SH-SY5Y (cell line): ENCODE measurements around the gene THRB.

Experiments used
- GATA2 ChIP-seq: IDR thresholded peaks from 2 replicates; pipeline ENCODE4 v1.6.1; 2011; ENCODE audit warnings: mild to moderate bottlenecking, low read depth, low read length
- GATA3 ChIP-seq: IDR thresholded peaks from 2 replicates; pipeline ENCODE4 v1.6.1; 2011; ENCODE audit warnings: low read depth, mild to moderate bottlenecking, low read length, moderate library complexity

The THRB gene

DNA sequence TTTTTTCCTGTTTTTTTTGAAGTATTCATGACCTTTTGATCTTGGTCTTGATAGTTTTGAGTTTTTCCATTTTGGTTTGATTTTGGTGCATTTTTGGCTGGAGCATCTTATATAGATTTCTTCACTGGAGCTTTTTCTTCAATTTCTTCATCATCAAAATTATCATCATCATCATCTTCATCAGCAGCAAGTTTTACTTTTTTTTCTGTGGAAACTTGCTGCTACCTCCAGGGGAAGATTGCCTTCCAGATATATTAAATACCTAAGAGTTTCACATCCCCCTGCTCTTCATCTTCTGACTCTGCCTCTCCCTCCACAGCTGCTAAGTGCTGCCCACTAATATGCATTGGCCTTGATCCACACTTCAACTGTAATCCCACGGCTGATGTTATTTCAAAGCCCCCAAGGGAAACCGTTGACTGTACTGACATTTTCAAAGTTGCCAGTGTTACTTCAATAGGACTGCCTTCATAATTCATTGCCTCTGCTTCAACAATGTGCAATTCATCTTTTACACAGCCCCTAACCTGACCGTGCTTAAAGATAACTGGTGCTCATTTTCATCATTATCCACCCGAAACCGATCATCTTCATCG, 397.9 kb downstream of the THRB start:
- TF ChIP-seq GATA3 = no peak
- no peak for TF ChIP-seq GATA2

DNA sequence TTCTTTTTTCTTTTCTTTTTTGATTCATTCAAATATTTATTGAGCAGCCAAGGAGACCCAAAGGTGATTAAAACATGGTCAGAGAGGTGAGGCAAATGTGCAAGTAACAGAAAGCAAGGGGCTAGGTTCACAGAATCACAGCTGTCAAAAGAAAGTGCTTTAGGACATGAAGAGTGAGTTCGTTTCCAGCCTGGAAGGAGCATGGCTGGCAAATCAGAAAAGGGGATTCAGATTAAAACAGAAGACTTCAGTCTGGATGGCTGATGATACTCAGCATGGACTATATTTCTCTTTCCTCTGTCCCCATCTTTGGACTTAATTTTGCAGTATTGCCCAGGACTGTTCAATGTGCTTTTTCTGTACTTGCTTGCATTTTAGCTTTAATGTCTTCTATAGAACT, 398.4 kb downstream of the THRB start:
- TF ChIP-seq GATA3 (no peak), GATA2 (no peak)

DNA sequence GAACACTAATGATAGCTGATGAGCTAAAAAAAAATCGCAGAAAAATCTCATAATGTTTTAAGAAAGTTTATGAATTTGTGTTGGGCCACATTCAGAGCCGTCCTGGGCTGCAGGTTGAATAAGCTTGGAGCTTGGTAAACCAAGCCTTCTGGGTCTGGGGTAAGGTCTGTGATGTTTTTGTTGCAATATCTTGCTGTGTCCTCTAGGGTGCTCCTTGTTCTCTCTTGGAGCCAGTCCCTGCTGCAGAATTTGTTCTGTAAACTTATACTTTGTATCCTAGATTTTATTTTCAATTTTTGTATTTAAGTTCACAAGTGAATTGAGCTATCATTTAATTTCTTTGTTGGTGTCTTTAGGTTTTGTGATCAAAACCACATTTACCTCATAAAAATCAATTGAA, 405.9 kb downstream of the THRB start:
- TF ChIP-seq GATA2 = no peak
- TF ChIP-seq GATA3 = no peak

DNA sequence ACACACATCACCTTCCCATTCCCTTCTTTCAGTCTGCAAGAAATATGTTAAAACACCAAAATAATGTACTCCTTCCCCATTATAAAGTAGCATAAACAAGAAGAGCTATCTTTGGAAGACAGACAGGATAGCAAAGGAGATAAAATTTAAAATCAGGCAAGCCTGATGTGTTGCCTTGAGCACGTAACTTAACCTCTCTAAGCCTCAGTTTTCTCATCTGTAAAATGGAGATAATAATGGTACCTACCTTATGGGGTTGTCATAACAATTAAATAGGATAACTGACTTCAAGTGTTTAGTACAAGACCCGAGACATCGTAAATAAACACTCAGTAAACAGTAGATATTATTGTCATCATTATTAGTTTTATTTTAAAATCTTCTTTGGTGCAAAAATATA, 407.2 kb downstream of the THRB start:
- TF ChIP-seq GATA3 (no peak), GATA2 (no peak)

DNA sequence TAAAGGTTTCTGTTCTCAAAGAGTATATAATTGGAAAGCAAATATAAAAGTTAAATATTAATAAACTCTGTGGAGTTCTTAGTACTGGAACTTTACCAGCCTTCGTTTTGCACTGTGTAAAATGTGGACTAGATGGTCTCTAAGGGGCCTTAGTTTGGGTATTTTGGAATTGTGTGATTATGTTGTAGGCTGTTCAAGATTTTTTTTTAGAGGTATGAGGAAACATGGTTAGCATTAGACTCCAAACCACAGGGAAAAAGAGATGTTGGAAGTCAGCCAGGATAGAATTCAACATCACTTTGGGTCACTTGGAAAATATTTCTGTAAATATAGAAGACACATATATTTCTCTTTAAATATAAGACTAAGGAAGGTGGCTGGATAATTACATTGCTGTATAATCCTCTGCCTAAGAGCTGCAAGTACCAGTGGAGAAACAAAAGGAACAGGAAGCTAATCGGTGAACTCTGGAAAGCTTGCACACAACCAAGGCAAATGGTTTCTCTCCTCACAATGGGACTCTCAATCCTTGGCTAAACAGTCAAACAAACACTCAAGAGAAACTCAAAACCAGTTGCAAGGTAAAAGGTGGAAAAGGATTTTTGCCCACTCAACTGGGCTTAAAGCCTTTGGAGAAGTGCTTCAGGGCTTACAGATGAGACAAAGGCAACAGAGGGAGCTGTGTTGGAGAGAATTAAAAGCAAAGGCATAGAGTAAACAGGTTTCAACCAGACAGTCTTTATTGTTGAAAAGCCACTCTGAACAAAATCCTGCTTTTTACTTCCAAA, 407.8 kb downstream of the THRB start:
- TF ChIP-seq GATA2 (no peak), GATA3 (no peak)

DNA sequence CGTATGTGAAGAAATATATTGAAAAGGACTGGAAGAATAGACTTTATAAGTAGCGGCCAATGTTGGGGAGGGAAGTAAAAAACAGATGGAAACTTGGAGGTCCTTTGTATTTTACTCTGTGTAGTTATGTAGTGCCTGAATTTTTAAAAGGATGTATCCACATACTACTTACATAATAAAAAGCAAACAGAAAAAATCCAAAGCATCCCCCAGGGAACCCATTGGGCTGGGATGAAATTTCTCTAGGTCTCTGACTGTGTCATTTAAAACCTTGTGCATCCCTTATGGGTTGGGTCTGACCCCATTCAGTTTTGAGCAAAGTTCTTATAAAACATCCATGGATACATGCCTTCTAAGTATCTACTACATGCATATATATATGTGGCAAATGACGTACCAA, 408.4 kb downstream of the THRB start:
- TF ChIP-seq GATA2 (no peak), GATA3 (no peak)

DNA sequence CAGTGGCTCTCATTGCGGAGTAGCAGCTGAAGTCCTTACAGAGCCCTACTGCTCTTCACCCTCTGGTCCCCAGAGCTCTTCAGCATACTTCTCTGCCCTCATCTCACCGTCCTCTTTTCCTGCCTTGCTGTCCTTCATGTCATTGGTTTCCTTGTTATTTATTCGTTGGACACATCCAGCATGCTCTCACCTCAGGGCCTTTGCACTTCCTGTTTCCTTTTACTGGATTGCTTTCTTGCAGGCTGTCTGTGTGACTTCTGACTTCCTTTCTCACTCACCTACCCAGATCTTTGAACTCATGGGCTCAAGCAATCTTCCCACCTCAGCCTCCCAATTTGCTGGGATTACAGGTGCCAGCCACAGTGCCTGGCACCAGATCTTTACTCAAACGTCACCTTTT, 422.5 kb downstream of the THRB start:
- no peak for TF ChIP-seq GATA2

DNA sequence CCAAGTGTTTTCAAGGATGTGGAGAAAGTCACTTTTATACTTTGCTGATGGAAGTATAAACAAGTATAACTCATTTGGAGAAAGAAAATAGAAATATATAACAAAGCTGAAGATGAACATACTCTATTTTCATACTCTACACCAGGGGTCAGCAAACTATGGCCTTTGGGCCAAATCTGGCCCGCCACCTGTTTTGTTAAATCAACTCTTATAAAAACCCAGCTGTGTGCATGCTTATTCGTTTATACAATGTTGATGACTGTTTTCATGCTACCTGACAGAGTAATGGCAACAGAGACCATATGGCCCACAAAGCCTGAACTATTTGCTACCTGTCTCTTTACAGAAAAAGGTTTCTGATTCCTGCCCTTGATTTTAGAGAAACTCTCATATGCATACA, 425.6 kb downstream of the THRB start:
- TF ChIP-seq GATA3 = no peak
- TF ChIP-seq GATA2 = no peak

DNA sequence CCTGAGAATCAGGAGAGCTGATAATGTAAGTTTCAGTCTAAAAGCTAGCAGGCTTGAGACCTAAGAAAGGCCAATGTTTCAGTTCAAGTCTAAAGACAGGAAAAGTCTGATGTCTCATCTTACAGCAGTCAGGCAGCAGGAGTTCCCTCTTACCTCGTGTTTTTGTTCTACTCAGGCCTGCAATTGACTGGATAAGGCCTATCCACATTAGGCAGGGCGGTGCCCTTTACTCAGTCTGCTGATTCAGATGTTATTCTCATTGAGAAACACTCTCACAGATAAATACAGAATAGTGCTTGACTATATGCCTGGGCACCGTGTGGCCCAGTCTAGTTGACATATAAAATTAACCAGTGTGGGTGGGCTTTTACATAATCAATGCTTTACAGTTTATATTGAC, 427.2 kb downstream of the THRB start:
- no peak for TF ChIP-seq GATA3
- no peak for TF ChIP-seq GATA2
